SIG-M5 treated with dmso at 0.1 percent for 504 hours (cell line): ENCODE measurements around the gene CARM1.
"Not testable (repeated sequence)": the region's sequence is repeated elsewhere in the genome, so short reads cannot be mapped to it uniquely, and the experiment has no call there.

ENCODE experiments used
- DNase-seq: peaks from one replicate; lab custom pipeline; 2025; ENCODE audit not compliant: unreplicated experiment; lab: John Stamatoyannopoulos, UW

The CARM1 gene

DNA sequence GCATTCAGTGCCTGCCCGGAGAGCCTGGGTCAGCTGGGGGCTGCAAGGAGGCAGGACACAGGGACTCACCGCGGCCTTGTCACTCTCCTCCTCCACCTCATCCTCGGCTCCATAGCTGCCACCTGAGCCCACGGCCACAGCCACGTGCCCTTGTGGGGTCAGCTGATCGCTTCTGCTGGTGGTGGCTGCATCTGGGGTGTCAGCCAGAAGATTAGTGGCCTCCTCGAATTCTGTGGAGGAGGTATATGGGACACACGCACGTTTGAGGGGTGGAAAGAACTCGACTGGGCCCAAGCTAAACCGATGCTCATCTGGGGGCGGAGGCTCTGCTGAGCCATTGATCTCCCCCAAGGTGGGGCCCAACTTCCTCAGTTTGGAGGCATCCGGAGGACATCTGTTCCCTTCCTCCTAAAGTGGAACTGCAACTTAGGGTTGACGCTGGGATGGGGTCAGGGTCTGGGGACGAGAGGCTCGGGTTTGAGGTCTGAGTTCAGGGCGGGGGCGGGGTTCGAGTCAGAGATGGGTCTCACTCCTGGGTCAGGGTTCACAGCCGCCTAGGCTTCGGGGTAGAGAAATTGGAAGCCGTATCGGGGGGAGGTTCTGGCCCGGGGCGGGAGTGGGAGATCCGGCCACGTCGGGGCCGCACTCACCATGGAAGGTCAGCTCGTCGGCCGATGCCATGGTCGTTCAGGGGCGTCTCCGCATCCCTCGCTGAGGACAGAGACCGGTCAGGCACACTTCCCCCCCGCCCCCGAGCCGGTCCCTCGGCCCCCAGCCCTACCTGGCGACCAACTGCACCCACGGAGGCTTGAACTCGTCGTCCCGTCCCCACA is 56.6 kb downstream of the CARM1 start:
- no peak for DNase-seq

DNA sequence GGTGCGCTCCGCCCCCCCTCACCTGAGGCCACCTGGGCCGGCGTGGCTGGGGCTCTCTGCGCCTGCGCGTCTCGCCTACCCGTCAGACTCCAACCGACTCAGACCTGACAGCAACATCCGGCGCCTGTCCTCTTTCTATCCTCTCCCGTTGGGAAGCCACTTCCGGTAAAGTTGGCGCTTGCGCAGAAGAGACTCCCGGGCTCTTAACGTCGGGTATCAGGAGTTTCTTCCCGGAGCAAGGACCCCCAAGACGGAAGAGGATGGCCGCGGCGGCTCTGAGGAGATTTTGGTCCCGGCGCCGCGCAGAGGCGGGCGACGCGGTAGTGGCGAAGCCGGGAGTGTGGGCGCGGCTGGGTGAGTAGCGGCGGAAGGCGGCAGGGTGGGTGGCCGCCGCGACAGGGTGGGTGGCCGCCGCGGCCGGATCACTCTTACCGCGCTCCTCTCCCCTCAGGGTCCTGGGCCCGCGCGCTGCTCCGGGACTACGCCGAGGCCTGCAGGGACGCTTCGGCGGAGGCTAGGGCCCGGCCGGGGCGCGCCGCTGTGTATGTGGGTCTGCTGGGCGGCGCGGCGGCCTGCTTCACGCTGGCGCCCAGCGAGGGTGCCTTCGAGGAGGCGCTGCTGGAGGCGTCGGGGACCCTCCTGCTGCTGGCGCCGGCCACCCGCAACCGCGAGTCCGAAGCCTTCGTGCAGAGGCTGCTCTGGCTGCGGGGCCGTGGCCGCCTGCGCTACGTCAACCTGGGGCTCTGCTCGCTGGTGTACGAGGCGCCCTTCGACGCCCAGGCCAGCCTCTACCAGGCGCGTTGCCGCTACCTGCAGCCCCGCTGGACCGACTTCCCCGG is 57.4 kb downstream of the CARM1 start, which contains the start of the genes TIMM29 and YIPF2:
Gene TIMM29 (plus strand): TSS at position 249 of the 839 bp plus-strand sequence. CDS start 12 bp downstream, at position 261.
Gene YIPF2 (minus strand): TSS at position 77 of the 839 bp plus-strand sequence. CDS start 229 bp downstream, outside the sequence.
- DNase-seq: peak; percentile 98

DNA sequence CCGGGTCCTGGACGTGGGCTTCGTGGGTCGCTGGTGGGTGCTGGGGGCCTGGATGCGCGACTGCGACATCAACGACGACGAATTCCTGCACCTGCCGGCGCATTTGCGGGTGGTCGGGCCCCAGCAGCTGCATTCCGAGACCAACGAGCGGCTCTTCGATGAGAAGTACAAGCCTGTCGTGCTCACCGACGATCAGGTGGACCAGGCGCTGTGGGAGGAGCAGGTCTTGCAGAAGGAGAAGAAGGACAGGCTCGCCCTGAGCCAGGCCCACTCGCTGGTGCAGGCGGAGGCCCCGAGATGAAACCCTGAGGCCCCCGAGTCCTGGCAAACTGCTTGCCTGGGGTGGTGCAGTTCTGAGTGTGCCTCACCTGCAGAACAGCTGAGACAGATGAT is 58.0 kb downstream of the CARM1 start:
- DNase-seq: no peak

DNA sequence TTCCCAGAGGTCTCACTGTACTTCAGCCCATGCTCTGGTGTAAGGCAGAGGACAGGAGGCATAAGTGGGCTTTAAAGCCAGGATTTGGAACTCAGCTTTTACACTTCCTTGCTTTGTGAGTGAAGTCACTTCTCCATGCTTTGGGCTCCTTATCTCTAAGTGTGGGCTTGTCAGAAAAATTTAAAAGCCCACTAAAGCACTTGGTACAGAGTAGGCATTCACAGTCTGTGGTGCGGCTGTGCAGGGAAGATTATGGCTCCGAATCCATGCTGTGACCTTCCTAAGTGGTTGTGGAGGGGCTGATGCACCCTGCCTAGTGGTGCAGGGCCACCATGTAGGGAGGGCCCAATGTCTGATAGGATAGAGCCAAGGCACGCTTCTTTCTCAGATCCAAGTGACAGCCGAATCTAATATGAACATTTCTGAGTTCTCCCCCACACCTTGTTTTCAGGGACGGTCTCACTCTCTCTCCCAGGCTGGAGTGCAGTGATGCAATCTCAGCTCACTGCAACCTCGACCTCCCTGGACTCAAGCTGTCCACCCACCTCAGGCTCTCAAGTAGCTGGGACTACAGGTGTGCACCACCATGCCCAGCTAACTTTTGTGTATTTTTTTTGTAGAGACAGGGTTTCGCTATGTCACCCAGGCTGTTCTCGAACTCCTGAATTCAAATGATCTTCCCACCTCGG is 64.2 kb downstream of the CARM1 start:
- no peak for DNase-seq

DNA sequence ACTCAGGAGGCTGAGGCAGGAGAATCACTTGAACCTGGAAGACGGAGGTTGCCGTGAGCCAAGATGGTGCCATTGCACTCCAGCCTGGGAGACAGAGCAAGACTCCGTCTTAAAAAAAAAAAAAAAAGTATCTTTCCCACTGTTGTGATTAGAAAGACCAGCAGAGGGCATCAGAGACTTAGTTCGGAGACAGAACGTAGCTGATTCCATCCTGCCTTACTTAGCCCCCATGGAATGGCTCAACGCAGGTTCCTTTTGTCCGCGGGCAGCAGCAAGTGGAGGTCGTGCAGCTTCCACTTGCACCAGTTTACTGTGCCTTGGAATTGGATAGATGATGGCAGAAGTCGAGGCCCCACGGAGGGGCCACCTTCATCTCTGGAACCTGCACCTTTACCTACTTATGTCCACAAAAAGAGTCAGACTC is 65.3 kb downstream of the CARM1 start:
- peak; percentile 81 for DNase-seq

DNA sequence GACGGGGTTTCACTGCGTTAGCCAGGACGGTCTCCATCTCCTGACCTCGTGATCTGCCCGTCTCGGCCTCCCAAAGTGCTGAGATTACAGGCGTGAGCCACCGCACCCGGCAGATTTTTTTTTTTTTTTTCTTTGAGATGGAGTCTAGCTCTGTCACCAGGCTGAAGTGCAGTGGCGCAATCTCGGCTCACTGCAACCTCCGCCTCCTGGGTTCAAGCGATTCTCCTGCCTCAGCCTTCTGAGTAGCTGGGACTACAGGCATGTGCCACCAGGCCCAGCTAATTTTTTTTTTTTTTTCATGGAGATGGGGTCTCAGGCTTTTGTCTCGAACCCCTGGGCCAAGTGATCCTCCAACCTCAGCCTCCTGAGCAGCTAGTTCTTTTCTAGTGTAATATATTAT is 70.3 kb downstream of the CARM1 start:
- DNase-seq: not testable (repeated sequence)

DNA sequence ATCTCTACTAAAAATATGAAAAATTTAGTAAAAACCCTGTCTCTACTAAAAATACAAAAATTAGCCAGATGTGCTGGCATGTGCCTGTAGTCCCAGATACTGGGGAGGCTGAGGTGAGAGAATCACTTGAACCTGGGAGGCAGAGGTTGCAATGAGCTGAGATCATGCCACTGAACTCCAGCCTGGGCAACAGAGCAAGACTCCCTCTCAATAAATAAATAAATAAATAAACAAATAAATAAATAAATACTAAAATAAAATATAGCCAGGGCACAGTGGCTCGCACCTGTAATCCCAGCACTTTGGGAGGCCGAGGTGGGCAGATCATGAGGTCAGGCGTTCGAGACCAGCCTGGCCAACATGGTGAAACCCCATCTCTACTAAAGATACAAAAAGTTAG is 72.1 kb downstream of the CARM1 start:
- DNase-seq: not testable (repeated sequence)

DNA sequence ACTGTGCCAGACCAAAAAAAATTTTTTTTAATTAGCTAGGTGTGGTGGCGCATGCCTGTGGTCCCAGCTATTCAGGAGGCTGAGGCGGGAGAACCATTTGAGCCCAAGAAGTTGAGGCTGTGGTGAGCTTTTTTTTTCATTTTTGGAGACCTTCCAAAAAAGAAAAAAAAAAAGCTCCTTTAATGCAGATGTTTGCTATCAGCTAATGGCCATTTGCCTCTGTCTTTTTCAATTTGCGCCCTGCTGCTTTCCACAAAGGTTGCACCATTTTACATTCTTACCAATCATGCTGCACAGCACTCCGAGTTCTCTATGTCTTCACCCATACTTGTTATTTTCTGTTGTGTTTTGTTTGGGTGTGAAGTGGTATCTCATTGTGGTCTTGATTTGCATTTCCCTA is 73.9 kb downstream of the CARM1 start:
- DNase-seq: no peak

DNA sequence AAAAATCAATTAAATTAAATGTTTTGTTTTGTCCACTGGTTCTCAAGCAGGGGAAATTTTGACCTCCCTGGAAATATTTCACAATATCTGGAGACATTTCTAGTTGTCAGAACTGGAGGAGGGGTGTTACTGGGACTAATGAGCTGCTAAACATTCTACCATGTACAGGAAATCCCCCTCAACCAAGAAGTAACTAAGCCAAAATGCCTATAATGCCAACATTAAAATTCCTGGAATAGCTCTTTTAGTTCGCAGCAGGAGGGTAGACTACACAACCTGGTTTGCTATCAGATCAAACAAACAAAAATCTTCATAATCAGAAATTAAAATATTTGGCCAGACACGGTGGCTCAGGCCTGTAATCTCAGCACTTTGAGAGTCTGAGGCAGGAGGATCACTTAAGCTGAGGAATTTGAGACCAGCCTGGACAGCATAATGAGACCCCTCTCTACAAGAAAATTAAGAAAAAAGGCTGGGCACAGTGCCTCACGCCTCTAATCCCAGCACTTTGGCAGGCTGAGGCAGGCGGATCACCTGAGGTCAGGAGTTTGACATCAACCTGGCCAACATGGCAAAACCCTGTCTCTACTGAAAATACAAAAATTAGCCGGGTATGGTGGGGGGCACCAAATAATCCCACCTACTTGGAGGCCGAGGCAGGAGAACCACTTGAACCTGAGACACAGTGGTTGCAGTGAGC is 75.8 kb downstream of the CARM1 start:
- DNase-seq: no peak

DNA sequence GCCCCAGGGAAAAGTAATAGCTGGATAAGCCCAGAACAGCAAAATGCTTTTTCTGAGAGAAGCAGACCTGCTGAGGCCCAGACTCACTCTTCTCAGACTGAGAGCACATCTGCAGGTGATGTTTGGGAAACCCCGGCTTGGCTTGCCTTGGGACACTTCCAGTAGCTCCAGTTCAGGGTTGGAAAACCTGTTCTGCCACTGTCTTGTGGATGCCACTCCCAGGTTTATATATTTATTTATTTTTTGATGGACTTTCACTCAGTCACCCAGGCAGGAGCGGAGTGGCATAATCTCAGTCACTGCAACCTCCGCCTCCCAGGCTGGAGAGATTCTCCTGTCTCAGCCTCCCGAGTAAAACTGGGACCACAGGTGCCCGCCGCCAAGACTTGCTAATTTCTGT is 81.5 kb downstream of the CARM1 start:
- peak; percentile 58 for DNase-seq

DNA sequence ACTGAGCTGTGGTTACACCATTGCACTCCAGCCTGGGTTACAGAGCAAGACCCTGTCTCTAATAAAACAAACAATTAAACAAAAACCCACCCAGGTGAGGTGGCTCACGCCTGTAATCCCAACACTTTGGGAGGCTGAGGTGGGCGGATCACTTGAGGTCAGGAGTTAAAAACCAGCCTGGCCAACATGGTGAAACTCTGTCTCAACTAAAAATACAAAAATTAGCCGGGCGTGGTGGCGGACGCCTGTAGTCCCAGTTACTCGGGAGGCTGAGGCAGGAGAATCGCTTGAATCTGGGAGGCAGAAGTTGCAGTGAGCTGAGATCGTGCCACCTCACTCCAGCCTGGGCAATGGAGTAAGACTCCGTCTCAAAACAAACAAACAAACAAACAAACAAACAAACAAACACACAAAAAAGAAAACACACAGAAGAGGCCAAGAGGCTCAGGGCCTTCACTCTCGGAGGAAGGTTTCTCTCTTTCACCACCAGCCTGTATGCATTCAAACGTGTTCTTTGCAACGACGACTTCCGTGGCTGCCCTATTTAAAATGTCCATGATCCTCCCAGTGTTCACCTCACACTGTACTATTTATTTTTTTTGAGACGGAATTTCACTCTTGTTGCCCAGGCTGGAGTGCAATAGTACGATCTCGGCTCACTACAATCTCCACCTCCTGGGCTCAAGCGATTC is 88.1 kb downstream of the CARM1 start:
- not testable (repeated sequence) for DNase-seq

DNA sequence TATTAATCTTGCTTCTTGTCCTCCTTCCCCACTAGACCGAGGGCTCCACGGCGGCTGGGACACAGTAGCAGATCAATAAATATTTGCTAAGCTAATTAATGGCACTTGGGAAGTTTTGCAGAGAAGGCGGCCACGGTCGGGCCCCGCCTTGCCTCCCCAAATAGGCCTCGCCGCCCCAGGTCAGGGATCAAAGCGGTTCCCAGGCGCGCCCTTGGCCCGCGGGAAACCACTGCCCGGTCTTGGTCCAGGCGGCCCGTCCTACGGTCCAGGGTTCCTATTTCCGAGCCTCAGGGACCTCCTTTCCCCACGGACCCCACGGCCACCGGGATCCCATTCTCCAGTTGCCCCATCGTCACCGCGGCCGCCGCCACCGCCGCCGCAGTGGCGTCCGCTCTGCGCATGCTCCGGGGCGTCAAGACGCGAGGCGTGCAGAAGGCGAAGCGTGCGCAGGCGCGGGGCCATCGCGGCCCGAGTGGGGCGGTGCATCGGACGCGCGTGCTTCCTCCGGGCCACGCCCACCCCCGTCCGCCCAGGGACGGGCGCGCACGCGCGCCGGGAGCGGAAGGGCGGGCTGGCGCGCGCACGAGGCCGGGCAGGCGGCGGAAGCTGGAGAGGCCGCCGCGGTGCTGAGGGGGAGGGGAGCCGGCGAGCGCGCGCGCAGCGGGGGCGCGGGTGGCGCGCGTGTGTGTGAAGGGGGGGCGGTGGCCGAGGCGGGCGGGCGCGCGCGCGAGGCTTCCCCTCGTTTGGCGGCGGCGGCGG is 89.1 kb downstream of the CARM1 start, which contains the start of gene SMARCA4:
Gene SMARCA4 (plus strand): TSS at position 717 of the 759 bp plus-strand sequence. CDS start 23,122 bp downstream, outside the sequence.
- peak; percentile 86 for DNase-seq

DNA sequence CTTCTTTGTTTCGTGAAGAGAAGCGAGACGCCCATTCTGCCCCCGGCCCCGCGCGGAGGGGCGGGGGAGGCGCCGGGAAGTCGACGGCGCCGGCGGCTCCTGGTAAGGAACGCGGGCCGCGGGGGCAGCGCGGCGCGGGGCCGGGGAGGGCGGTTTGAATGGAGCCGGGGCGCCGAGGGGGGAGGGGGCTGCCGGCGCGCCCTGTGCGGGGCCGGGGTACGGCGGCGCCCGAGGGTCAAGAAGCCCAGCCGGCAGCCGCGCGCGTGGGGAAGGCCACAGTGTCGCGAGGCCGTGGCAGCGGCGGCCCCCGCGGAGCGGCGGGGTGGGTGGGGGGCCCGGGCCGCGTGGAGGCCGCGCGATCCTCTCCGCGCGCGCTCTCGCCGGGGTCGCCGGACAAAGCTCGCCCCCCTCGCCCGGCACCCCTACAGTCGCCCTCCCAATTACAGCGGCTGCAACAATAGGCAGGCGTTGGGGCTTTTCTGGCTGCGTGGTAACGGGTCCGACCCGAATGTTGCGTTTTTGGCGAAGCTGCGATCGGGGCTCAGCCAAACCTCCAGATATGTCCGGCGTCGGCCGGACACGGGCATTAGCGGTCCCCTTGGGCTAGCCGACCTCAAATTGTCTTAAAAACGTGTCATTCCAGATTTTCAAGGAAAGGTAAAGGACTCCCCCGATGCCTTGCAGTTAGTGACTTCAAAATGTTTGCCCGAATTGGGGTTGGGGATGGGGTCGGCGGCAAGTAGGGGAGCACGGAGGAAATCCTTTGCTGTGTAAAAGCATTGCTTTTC is 89.9 kb downstream of the CARM1 start:
- DNase-seq: peak; percentile 42

DNA sequence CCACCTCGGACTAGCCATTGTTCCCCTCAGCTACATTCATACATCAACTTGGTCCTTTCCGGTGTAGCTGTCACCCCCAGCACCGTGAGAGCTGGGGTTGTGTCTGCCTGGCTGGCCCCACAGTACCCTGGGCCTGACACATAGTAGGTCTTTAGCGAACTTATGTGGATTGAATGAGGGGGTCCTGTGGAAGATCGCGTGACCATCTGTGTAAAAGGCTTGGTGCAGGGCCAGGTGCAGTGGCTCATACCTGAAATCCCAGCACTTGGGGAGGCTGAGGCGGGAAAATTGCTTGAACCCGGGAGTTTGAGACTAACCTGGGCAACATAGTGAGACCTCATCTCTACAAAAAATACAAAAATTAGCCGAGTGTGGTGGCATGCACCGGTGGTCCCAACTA is 91.5 kb downstream of the CARM1 start:
- no peak for DNase-seq

DNA sequence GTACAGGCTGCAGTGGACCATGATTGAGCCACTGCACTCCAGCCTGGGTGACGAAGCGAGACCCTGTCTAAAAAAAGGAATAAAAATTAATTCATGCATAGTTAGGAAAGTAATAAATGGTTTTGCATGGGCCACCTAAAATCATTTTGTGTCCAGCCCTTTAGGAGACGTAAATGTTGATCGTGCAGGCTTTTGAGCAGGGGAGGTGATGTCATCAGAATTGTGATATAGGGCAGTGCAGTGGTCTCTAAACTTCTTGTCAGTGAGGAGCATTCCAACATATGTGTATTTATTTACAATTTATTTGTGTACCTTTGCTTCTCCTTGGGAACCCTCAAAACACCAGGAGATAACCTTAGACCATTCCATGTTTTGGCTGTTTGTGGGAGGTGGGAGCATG is 92.5 kb downstream of the CARM1 start:
- no peak for DNase-seq

DNA sequence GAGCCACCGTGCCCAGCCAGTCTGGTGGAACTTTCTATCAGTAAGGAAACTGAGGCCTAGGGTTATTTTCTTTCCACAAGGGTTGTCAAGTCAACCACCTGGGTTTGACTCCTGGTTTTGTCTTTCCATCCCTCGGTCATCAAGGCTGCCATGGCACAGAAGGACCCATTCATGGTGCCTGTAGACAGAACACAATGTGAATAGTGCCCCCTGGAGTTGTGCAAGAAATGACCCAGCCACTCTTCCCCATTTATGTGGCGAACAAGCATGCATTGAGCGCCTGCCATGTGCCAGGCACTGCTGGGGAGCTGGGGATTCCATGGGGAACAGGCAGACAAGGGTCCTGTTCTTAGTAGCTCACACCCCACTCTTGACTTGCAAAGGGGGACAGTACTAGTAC is 93.5 kb downstream of the CARM1 start:
- no peak for DNase-seq

DNA sequence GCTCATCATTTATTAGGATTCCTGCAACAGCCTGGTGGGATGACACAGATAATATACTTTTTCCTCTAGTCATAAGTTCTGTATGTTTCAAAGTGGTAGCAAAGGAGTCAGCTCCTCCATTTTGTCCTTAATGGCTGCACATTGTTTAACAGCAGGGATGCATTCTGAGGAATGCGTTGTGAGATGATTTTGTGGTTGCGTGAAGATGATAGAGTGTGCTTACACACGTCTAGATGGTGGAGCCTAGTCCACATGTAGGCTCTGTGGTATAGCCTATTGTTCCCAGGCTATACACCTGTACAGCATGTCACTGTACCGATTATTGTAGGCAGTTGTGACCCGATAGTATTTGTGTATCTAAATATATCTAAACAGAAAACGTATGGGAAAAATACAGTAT is 94.0 kb downstream of the CARM1 start:
- DNase-seq: no peak

DNA sequence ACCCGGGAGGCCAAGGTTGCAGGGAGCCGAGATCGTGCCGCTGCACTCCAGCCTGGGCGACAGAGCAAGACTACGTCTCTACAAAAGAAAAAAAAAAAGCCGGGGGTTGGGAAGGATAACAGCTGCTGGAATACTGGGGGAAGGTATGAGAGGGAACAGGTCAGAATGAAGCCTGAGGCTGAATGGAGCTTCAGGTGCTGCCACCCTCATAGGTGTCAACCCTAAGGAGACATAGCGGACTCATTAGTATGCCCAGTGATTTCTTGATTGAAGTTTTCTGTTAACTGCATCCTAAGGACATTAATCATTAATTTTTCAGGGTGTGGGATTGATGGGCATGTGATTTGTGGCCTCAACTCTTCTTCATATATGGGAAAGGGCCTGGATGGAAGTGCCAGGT is 95.5 kb downstream of the CARM1 start:
- DNase-seq: no peak
